Activated CD4-positive, CD25-positive, alpha-beta regulatory T cell (primary cell): ENCODE results near the gene VPS13D.
A peak's percentile ranks its signal among the peaks of the same experiment; 100 is the strongest.

Experiments
- DNase-seq, 4 experiments: peaks; one replicate each; lab custom pipeline; 2025; lab: John Stamatoyannopoulos, UW

The VPS13D gene

GRCh38 chr1:12229835-12230548, at the start of gene VPS13D:
TSS of gene VPS13D (plus strand) at chr1:12230030. CDS start at chr1:12234267, 4,237 bp downstream.
- DNase-seq, result peak; percentile 78 to 87 (median 82)

GRCh38 chr1:12180315-12180714, 49.5 kb upstream of the VPS13D start:
- DNase-seq, result no peak

- DNase-seq, result no peak
These were observed 48.9 kb upstream of the VPS13D start for GRCh38 chr1:12180903-12181302.

GRCh38 chr1:12181568-12181967, 48.3 kb upstream of the VPS13D start:
- no peak for DNase-seq

GRCh38 chr1:12182410-12182984, 47.3 kb upstream of the VPS13D start:
- no peak for DNase-seq

- DNase-seq, result no peak
These were observed 46.6 kb upstream of the VPS13D start for GRCh38 chr1:12183095-12183794.

GRCh38 chr1:12184008-12184681, 45.7 kb upstream of the VPS13D start:
- no peak for DNase-seq

GRCh38 chr1:12185036-12185917, 44.6 kb upstream of the VPS13D start:
- DNase-seq, result no peak

GRCh38 chr1:12185918-12186678, 43.7 kb upstream of the VPS13D start:
- no peak for DNase-seq

- no peak for DNase-seq
These were observed 43.2 kb upstream of the VPS13D start for GRCh38 chr1:12186679-12186985.

- no peak for DNase-seq
These were observed 41.7 kb upstream of the VPS13D start for GRCh38 chr1:12188115-12188514.

GRCh38 chr1:12188657-12189327, 41.0 kb upstream of the VPS13D start:
- no peak for DNase-seq

GRCh38 chr1:12189328-12189682, 40.5 kb upstream of the VPS13D start:
- DNase-seq, result no peak

GRCh38 chr1:12191242-12192032, 38.4 kb upstream of the VPS13D start:
- no peak for DNase-seq

GRCh38 chr1:12194666-12195216, 35.1 kb upstream of the VPS13D start:
- DNase-seq, result no peak

GRCh38 chr1:12195416-12195815, 34.4 kb upstream of the VPS13D start:
- DNase-seq, result no peak

GRCh38 chr1:12196641-12197482, 33.0 kb upstream of the VPS13D start:
- DNase-seq, result no peak

- no peak for DNase-seq
These were observed 32.3 kb upstream of the VPS13D start for GRCh38 chr1:12197483-12197880.

GRCh38 chr1:12200208-12200607, 29.6 kb upstream of the VPS13D start:
- DNase-seq, result no peak
